GM21447 (cell line): Measurements from ENCODE around the gene TMEM256.

ENCODE experiments used
- ATAC-seq: cut with Tn5 transposase; IDR thresholded peaks from one replicate; pipeline ENCODE4 v1.9.1; 2021; ENCODE audit not compliant: unreplicated experiment

TMEM256 gene

DNA sequence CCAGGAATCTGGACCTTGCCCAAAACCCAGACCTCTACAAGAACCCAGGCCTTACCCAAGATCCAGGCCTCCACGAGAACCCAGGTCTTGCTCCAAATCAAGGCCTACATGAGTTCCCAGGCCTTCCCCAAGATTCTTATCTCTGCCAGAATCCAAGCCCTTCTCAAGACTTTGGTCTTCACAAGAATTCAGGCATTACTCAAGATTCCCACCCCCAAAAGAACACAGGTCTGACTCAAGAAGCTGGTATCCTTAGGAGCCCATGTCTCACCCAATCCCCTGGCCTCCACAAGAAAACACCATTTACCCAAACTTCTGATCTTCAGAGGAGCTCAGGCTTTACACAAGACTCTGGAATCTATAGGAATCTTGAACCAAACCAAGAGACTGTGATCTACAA lies 27.3 kb upstream of the TMEM256 start:
- ATAC-seq, result no peak

DNA sequence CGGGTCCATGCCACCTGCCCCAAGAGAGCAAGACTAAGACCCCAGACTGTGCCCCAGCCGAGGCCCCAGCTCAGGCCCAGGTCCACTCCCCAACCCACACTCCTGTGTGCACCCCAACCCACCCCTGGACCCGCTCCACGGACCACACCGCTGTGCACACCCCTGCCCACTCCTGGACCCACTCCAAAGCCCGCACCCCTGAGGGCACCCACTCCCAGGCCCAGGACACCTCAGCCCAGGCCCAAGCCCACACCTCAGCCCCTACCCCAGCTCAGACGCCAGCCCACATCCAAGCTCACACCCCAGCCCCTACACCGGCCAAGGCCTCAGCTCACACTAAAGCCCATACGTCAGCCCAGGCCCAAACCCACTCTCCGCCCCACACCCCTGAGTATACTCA lies 25.8 kb upstream of the TMEM256 start:
- ATAC-seq, result no peak

DNA sequence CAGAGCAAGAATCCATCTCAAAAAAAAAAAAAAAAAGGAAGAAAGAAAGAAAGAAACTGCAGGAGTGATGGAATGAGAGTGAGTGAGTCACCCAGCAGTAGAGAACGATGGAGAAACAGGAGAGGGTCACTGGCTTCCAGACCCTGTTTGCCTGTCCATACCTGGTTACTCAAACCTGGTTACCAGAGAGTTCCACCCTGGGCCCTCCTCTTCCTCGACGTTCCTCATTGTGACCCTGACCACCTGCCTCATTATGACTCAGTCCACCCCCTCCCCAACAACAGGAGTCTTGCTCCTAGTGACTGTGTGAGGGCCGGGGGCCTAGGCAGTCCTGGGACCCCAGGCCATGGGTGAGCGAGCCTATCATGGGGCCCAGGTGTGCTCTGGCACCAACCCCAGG lies 24.7 kb upstream of the TMEM256 start, which contains the start of gene SPEM3:
TSS of gene SPEM3 (plus strand) at position 301 of the 400 bp plus-strand sequence. CDS start at position 347, 46 bp downstream.
- ATAC-seq, result no peak

DNA sequence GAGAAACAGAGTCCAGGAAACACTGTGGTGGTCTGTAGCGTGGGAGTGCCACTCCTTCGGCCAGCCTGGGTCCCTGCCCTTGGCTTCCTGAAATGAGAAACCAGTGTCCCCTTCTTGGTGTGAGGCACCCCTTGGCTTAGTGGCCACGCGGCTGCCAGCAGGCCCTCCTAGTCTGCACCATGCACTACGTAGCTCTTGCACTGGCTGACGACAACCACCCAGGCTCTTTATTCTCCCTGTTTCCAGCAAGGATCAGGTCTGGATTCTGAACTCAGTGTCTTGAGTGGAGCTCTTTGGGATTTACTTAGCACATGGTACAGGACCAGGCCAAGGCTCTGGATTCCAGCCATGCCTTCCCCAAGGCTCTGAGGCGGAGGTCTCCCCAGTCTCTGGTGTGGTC lies 23.7 kb upstream of the TMEM256 start:
- ATAC-seq, result no peak

DNA sequence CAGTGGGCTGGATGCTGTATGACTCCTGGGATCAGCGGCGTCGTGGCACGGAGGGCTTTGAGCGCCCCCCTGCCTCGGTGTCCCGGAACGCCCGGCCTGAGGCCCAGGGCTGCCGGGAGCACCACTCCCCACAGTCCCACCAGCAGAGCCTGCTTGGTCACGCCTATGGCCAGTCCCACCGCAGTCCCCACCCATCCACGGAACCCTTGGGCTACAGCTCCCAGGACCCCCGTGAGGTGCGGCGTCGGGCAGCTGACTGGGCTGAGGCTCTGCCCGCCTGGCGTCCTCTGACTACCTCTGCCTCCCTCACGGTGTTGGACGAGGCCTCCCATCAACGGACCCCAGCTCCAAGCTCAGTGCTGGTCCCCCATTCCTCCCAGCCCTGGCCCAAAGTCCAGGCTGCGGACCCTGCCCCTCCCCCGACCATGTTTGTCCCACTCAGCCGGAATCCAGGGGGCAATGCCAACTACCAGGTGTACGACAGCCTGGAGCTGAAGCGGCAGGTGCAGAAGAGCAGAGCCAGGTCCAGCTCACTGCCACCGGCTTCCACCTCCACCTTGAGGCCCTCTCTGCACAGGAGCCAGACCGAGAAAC lies 23.1 kb upstream of the TMEM256 start:
- ATAC-seq, result no peak

DNA sequence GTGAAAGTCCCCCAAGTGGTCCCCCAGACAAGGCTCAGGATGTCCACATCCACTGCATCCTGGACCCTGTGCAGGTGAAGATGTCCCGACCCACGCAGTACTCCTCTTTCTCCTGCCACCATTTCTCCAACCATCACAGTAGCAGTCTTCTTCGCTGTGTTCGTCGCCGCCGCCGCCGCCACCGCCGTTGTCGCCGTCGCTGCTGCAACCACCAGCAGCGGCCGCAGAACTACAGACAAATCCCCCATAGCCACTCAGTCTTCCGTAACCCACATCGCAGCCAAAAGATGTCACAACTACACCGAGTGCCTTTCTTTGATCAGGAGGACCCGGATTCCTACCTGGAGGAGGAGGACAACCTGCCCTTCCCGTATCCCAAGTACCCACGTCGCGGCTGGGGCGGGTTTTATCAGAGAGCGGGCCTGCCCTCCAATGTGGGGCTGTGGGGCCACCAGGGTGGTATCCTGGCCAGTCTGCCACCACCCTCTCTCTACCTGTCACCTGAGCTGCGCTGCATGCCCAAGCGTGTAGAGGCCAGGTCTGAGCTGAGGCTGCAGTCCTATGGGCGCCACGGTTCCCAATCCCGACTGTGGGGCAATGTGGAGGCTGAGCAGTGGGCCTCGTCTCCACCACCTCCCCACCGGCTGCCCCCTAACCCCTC lies 22.4 kb upstream of the TMEM256 start:
- no peak for ATAC-seq

DNA sequence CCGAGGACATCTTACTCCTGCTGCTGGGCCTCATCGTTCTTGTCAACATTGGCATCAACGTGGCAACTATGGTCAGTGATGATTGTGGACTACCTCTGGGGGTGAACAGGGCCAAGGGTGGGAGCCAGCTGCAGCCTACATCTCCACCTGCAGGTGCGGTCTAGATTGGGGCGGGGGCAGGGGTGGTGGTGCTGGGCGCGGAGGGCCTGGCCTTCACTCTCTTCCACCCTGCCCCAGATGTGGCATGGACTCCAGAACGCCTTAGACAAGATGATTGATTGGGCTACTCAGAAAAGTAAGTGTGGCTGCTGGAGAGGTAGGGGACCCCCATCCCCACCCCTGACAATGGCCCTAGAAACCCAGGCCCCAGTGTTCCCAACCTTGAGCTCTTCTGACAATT lies 21.9 kb upstream of the TMEM256 start:
- ATAC-seq, result no peak

DNA sequence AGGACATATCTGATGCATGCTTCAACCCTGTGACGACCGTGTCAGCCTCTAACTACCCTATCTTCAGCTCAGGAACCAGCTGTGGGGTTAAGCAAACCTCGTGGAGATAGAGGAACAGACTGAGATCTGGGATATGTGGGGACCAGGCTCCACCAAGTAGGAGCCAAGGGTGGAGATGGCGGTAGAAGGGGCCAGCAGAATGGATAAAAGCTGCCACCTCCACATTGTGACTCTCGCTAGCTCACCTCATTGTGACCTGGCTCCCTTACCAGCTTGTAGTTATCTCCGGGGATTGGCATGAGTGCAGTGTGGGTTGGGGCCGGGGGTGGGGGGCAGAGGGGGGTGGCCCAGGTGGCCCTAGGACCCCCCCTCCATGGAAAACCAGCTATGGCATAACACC lies 21.4 kb upstream of the TMEM256 start, which contains the start of gene SPEM2:
TSS of gene SPEM2 (plus strand) at position 301 of the 400 bp plus-strand sequence. CDS start at position 374, 73 bp downstream.
- ATAC-seq, result no peak

DNA sequence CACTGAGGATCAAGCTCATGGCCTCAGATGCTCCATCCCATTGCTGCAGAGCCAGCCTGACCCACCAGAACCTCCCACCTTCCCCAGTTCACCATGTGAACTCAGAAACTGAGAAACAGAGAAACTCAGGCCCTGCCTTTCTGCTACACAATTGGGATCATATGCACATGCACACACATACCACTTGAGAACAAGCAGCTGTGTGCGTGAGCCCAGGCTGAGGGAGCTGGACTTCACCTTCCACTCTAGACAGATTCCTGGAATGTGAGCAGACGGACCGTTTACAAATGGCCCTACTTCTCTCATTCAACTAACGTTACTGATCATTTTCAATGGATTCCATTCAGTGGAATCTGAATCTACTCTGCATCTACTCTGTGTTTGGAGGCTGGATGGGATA lies 19.8 kb upstream of the TMEM256 start:
- ATAC-seq, result no peak

DNA sequence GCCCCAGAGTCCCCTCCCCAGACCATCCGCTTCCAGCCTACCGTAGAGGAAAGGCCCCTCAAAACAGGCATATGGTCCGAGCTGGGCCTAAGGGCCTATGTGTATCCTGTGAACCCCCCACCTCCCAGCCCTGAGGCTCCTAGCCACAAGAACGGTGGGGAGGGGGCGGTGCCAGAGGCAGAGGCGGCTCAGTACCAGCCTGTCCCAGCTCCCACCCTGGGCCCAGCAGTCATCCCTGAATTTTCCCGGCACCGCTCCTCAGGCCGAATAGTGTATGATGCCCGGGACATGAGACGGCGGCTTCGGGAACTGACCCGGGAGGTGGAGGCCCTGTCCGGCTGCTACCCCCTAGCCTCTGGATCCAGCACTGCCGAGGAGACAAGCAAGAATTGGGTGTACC lies 17.3 kb upstream of the TMEM256 start:
- no peak for ATAC-seq

DNA sequence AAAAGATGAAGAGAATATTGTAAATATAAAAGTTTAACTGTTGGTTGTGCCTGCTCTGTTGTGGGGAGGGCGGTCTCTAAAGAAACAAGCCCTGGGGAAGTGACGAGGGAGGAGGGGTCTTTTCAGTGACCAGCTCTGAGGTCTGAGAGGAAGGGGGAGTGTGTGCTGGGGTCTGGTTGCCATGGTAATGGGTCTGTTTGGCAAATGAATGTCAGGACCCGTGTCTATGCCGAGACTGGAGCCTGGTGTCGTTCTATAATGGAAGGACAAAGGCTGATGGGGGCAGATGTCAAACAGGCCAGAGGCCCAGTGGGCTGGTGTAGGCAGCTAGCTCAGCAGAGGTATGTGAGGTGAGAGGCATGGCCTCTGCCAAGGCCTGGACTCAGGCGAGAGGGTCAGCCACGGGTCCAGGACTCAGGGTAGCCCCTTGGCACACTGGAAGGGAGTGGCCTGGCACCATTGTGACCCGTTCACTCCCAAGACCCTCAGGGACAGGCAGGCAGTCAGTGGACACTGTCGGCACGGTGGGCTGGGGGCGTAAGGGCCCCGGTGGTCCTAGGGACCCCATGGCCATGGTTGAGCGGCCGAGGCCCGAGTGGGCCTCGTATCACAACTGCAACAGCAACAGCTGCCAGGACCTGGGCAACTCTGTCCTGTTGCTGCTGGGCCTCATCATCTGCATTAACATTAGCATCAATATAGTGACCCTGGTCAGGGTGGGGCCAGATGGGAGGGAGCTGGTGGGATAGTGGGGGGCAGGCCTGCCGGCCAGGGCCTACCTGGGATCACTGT lies 16.1 kb upstream of the TMEM256 start, which contains the start of gene SPEM1:
TSS of gene SPEM1 (plus strand) at position 506 of the 792 bp plus-strand sequence. CDS start at position 567, 61 bp downstream.
- ATAC-seq, result no peak

DNA sequence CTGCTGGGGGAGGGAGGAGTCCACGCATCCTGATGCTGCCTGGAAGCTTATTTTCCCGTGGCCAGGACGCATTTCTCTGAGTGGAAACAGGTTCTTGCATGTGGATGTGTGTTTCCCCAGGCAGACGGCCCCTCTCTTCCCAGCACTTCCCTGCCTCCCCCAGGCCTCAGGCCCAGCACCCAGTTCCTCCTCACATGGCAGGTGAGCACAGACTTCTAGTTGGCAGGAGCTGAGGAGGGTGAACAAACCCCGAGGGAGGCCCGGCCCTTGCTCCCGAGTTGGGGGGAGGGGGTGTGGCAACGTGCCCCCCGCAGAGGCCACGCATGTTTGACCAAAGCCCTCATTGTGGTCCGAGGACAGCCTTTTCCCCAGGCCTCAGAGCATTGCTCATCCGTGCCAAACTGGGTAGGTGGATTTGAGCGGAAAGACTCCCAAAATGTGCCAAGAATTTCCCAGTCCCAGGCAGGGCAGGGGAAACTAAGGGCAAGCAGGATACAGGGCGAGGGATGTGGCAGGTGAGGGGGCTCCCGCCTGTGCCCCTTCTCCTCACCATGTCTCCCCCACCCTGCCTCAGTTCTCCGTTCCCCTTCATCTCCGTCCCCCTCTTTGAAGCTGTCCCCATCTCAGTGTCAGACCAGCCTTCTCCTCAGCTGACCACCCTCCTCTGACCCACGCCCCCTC lies 14.7 kb upstream of the TMEM256 start:
- no peak for ATAC-seq

DNA sequence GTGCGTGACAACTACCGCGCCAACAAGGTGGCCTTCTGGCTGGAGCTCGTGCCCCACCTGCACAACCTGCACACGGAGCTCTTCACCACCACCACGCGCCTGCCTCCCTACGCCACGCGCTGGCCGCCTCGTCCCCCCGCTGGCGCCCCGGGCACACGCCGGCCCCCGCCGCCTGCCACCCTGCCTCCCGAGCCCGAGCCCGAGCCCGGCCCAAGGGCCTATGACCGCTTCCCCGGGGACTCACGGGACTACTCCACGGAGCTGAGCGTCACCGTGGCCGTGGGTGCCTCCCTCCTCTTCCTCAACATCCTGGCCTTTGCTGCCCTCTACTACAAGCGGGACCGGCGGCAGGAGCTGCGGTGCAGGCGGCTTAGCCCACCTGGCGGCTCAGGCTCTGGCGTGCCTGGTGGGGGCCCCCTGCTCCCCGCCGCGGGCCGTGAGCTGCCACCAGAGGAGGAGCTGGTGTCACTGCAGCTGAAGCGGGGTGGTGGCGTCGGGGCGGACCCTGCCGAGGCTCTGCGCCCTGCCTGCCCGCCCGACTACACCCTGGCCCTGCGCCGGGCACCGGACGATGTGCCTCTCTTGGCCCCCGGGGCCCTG lies 13.3 kb upstream of the TMEM256 start:
- ATAC-seq, result no peak

DNA sequence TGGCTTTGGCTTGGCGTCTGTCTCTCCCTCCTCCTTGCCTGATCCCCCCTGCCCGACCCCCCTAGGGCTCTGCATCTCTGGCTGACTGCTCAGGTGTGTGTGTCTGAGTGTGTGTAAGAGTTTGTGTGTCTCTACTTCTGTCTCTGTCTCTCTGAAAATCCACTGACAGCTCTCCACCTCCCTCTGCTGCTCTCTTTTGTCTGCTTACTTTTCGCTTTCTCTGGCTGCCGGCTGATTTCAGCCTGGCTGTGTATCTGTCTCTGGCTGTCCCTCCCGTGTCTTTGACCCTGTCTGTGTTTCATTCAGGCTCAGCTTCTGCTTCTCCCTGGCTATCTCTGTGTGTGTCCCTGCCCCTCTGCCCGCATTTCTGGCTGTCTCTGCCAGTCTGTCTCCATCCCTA lies 12.4 kb upstream of the TMEM256 start:
- ATAC-seq, result no peak

DNA sequence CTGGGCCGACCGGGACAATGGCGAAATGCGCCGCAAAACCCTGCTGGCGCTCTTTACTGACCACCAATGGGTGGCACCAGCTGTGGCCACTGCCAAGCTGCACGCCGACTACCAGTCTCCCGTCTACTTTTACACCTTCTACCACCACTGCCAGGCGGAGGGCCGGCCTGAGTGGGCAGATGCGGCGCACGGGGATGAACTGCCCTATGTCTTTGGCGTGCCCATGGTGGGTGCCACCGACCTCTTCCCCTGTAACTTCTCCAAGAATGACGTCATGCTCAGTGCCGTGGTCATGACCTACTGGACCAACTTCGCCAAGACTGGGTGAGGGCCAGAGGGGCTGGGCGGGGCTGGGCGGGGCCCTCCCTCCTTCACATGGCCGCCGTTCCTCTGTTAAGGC lies 11.9 kb upstream of the TMEM256 start:
- ATAC-seq, result no peak

DNA sequence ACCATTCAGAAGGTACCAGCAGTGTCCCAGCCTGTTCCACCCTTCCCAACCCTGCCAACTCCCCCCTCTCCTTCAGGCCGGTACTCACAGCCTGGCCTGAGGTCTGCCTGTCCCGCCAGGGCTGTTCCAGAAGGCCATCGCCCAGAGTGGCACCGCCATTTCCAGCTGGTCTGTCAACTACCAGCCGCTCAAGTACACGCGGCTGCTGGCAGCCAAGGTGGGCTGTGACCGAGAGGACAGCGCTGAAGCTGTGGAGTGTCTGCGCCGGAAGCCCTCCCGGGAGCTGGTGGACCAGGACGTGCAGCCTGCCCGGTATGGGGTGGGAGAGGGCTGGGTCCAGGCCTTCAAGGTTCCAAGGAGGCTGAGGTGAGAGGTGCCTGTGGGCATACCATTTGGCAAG lies 10.9 kb upstream of the TMEM256 start:
- no peak for ATAC-seq

DNA sequence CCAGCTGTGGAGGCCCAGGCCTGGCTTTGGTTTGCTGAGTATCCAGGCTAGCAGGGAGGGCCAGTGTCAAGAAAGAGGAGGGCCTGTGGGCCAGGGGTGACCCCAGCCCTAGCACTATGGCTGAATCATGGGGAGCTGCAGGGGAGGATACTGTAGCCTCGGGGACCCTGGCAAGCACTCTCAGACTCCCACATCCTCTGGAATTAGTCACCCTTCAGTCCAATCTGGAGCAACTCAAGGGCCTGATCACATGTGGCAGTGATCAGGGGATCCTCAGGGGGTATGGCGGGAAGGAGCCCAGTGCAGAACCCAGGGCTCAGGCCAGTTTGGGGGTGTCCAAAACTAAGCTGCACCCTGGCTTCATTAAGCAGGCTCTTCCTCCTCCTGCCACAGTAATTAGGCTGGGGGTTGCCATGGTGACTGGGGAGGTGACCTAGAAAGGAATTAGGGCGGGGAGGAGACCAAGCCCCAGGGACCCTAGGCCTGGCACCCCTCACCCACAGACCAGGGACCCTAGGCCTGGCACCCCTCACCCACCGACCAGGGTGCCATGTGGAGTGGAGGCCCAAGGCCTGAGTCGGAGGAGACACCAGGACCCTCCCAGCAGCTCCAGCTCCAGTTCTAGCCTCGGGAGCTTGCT lies 9.6 kb upstream of the TMEM256 start:
- no peak for ATAC-seq

DNA sequence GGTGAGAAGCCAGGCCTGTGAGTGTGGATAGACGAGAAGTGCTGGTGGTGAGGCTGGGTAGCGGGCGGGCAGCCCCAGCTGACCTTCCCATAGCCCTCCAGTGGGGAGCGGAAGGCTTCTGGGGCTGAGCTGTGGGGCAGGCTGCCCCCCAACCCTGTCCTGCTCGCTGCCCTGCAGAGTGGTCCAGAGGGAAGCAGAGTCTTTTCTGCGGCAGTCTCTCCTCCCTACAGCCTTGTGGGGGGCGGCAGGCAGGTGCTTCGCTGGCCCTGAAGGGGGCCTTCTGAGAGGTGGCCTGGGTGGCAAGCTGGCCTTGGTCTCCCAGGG lies 7.5 kb upstream of the TMEM256 start:
- ATAC-seq, result no peak

DNA sequence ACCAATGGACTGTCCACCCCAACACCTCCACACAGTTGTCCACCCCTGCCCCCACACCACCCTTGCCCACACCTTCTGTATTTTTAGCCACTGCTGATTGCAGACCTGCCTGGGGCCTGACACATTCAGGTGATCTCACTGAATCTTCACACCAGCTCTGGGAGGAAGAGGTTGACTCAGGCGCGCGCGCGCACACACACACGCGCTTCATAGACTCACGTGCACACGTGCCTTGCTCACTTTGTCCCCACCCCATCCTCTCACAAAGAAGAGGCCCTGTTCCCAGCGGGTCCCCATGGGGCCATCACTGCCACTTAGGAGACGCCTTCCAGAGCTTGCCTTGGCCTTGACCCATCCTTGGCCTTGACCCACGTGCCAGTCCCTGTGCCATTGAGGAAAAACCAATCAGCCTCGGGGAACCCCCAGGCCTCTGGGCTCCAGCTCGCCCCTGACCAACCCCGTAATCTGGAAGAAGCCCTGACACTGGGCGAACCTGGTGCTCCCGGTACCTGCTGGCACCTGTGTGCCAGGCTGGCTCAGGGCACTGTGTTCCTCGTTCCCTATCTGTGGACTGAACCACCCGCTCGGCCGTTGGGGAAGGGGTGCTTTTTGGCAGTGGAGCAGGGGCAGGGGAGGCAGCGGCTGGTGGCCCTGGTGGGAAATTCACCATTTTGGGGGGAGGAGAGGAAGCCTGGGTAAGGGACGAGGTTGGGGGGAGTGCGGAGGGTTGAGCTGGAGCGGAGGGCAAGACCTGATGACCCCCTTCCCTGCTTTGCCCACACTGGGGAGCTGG lies 6.9 kb upstream of the TMEM256 start:
- no peak for ATAC-seq

DNA sequence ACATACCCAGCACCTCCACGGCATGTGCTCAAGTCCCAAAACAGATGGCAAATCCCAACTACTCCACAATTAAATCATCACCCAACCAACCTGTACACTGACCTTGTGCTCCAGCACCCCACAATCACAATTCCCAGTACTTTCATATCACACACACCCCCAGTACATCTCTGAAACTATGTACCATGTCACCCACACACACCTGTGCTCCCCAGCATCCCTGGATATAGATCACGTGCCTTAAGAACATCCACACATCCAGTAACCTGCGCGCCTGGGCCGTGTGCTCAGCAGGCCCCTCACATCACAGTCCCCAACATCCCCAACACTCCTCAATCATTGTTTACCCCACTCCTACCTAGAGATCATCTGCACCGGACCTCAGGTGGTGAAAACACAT lies 5.8 kb upstream of the TMEM256 start:
- ATAC-seq, result no peak
